Globus pallidus (tissue), 1 donor: ENCODE data around the gene TUBA1C.
A peak's percentile ranks its signal among the peaks of the same experiment; 100 is the strongest.
"Not testable (repeated sequence)": the region's sequence is repeated elsewhere in the genome, so short reads cannot be mapped to it uniquely, and the experiment has no call there.

Experiments
- DNase-seq: peaks from one replicate; pipeline ENCODE4 v3.0.0-alpha.2; 2015; ENCODE audit warnings: low spot score

Gene TUBA1C

GRCh38 chr12:49255857-49256637 is 8.8 kb upstream of the TUBA1C start:
- peak; percentile 9 for DNase-seq

DNA sequence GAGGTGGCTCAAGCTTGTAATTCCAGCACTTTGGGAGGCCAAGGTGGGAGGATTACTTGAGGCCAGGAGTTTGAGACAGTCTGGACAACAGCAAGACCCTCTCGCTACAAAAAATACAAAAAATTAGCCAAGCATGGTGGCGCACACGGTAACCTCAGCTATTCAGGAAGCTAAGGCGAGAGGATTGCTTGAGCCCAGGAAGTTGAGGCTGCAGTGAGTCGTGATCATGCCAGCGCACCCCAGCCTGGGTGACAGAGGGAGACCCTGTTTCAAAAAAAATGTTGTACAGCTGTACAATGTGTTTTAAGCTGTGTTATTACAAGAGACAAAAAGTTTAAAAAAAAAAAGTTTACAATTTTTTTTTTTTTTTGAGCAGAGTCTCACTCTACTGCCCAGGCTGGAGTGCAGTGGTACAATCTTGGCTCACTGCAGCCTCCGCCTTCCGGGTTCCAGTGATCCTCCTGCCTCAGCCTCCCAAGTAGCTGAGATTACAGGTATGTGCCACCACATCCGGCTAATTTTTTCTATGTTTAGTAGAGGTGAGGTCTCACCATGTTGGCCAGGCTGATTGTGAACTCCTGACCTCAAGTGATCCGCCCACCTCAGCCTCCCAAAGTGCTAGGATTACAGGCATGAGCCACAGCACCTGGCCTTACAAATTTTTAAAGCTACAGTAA is 7.2 kb upstream of the TUBA1C start:
- not testable (repeated sequence) for DNase-seq

GRCh38 chr12:49259452-49259851 is 5.4 kb upstream of the TUBA1C start:
- no peak for DNase-seq

DNA sequence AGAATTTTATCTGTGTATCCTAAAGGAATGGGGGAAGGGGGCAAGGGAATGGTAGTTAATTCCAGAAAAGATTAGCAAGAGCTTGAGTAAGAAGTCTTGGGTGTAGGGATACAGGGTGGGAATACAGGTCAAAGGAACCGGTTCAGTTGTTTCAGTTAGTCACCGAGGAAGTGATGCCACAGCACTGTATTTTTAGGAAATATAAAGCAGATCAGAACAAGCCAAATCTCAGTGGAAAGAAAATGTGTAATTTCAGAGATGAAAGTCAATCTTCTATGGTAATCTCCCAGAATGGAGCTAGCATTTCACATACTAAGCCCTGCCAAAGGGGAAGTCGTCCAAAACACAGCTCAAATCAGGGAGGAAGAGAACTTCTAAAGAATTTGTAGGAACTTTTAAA is 4.7 kb upstream of the TUBA1C start:
- DNase-seq = no peak

DNA sequence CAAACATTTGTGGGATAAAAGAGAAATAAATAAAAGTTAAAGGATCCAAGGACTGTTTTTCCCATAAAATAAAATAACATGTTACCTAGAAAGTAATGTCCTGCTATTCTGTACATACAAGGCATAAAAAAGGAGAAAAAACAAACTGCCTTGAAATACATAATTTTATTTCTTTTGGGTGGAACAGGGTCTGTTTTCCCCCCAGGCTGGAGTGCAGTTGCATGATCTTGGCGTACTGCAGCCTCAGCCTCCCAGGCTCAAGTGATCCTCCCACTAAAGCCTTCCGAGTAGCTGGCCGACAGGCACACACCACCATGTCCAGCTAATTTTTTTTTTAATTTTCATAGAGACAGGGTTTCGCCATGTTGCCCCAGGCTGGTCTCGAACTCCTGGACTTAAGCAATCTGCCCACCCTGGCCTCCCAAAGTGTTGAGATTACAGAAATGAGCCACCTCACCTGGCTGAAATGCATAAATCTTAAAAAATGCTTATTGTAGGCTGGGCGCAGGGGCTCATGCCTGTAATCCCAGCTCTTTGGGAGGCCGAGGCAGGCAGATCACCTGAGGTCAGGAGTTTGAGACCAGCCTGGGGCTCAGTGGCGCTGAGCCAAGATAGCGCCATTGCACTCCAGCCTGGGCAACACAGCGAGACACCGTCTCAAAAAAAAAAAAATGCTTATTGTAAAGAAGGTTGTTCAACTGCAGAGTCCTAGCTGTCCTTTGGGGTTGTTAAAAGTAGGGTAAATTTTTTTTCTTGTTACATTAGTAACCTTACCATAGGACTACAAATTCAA is 4.1 kb upstream of the TUBA1C start:
- no peak for DNase-seq

GRCh38 chr12:49261721-49262120 is 3.2 kb upstream of the TUBA1C start:
- no peak for DNase-seq

- no peak for DNase-seq
These were observed 1.5 kb upstream of the TUBA1C start for GRCh38 chr12:49263400-49263763.

DNA sequence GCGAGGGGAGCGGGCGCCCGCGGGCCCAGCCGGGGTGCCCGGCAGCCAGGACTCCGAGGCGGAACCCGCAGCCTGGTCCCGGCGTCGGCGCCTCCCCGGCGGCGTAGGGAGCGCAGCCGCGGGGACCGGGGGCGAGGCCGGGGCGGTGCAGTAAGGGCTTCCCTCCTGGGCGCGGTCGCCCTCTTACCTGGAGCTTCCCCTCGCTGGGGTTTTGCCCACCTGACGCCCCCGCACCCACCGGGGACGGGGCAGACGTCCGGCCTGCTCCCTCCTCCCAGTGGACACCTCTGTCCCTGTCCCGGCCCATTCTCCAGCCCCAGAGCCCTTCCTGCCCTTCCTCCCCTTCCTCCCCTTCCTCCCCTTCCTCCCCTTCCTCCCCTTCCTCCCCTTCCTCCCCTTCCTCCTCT is 413 bp upstream of the TUBA1C start:
- DNase-seq = no peak

GRCh38 chr12:49269191-49269590 is 4.3 kb downstream of the TUBA1C start:
- not testable (repeated sequence) for DNase-seq

GRCh38 chr12:49272790-49273725 is 8.2 kb downstream of the TUBA1C start:
- no peak for DNase-seq

GRCh38 chr12:49273726-49274395 is 9.0 kb downstream of the TUBA1C start:
- DNase-seq = no peak

DNA sequence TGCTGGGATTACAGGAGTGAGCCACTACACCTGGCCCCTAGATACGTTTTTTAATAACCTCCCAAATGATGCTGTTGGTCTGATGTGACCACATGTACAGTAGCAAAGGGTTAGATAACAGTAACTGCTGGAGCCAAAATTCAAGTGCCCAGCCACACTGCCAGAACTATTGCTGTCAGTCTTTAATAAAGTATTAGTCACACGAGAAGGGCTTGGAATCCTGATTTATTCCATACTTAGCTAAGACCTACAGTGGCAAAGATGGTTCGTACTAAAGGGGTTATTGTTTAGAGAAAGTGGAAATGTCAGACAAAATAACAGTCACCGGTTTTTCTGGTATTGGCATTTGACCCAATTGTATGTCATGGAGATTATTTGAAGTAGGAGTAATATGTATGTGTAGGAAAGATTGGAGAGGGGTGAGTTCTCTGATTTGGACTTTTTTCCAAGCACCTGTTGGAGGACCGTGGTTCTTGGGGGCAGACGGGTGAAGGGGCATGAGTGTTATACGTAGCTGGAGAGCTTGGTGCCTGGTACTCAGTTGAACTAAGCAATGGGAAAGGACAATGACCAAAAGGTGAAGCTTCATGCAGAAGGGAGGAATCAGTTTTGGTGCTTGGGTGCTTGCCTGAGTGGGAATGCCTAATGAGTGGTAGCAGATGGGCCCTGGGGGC is 9.7 kb downstream of the TUBA1C start:
- no peak for DNase-seq

GRCh38 chr12:49276304-49277290 is 11.7 kb downstream of the TUBA1C start:
- no peak for DNase-seq

GRCh38 chr12:49277466-49277865 is 12.6 kb downstream of the TUBA1C start:
- no peak for DNase-seq

- no peak for DNase-seq
These were observed 14.9 kb downstream of the TUBA1C start for GRCh38 chr12:49279706-49280159.

GRCh38 chr12:49280545-49280944 is 15.7 kb downstream of the TUBA1C start:
- not testable (repeated sequence) for DNase-seq

GRCh38 chr12:49282302-49282701 is 17.4 kb downstream of the TUBA1C start:
- DNase-seq = no peak

DNA sequence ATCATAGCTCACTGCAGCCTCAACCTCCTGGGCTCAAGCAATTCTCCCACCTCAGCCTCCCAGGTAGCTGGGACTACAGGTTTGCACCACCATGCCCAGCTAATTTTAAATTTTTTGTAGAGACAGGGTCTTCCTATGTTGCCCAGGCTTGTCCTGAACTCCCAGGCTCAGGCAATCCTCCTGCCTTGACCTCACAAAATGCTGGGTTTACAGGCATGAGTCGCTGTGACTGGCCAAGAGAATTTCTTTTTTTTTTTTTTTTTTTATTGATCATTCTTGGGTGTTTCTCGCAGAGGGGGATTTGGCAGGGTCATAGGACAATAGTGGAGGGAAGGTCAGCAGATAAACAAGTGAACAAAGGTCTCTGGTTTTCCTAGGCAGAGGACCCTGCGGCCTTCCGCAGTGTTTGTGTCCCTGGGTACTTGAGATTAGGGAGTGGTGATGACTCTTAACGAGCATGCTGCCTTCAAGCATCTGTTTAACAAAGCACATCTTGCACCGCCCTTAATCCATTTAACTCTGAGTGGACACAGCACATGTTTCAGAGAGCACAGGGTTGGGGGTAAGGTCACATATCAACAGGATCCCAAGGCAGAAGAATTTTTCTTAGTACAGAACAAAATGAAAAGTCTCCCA is 18.0 kb downstream of the TUBA1C start:
- DNase-seq = not testable (repeated sequence)
